H1 (cell line): Measurements from ENCODE around the gene ATP5ME. TPM values are rescaled to one million over a fixed set of nuclear protein-coding genes. Genes with fewer than 3 reads are reported as not detected.
A peak's percentile ranks its signal among the peaks of the same experiment; 100 is the strongest.

Experiments used
- CTCF ChIA-PET: fragments of 300-600 bp; sonication (Branson Sonifier 250); formaldehyde crosslinking; loops from one replicate; lab custom pipeline; 2021; ENCODE audit not compliant: partially characterized antibody; lab: Charles Lee
- POLR2A ChIA-PET: fragments of 300-600 bp; sonication (Branson Sonifier 250); formaldehyde crosslinking; loops from one replicate; lab custom pipeline; 2021; ENCODE audit warnings: inconsistent platforms; ENCODE audit not compliant: partially characterized antibody; lab: Charles Lee
- DNase-seq, 2 experiments: peaks; one replicate each; pipeline versions ENCODE4 v3.0.0 to v3.0.0-alpha.2; 2010 to 2022; ENCODE audit warnings: low spot score in 2 of 2, low read depth in 1 of 2, mixed read lengths in 1 of 2
- FAIRE-seq: peaks from 2 replicates; lab custom pipeline; 2011; peaks lifted over from hg19 to GRCh38; lab: Jason Lieb, UNC
- H2AFZ ChIP-seq: 2 replicates; pipeline ENCODE4 v1.8.1; 2012; ENCODE audit warnings: low read length, inconsistent platforms
- H2AK5ac ChIP-seq: 2 replicates; pipeline ENCODE4 v1.6.1; 2013; ENCODE audit warnings: low read depth, low read length
- H2BK120ac ChIP-seq: replicated peaks from 2 replicates; pipeline ENCODE3; 2013; ENCODE audit warnings: low read depth, low read length, inconsistent platforms
- H2BK12ac ChIP-seq: 2 replicates; pipeline ENCODE4 v1.6.1; 2013; ENCODE audit warnings: low read depth, low read length
- H2BK15ac ChIP-seq: 2 replicates; pipeline ENCODE4 v1.6.1; 2013; ENCODE audit warnings: low read length
- H2BK20ac ChIP-seq: 2 replicates; pipeline ENCODE4 v1.6.1; 2013; ENCODE audit warnings: low read length
- H2BK5ac ChIP-seq: 2 replicates; pipeline ENCODE4 v1.6.1; 2013; ENCODE audit warnings: low read depth, low read length
- H3K14ac ChIP-seq: 2 replicates; pipeline ENCODE4 v1.6.1; 2013; ENCODE audit warnings: inconsistent platforms; ENCODE audit not compliant: insufficient read length
- H3K18ac ChIP-seq: 2 replicates; pipeline ENCODE4 v1.6.1; 2013; ENCODE audit warnings: low read length; ENCODE audit errors: extremely low read depth
- H3K23ac ChIP-seq: 2 replicates; pipeline ENCODE4 v1.6.1; 2013; ENCODE audit warnings: inconsistent platforms; ENCODE audit not compliant: insufficient read length
- H3K23me2 ChIP-seq: 2 replicates; pipeline ENCODE4 v1.6.1; 2013; ENCODE audit warnings: low read depth, low read length
- H3K27ac ChIP-seq: 2 replicates; pipeline ENCODE4 v1.6.1; 2011; ENCODE audit warnings: low read depth, low read length, inconsistent platforms
- H3K27me3 ChIP-seq, 4 experiments: replicated peaks in 1 of 4; 1 replicate in 1 of 4; 2 replicates in 3 of 4; pipeline versions ENCODE4 v1.6.1 to v1.8.1; 2011 to 2013; ENCODE audit warnings: low read length in 3 of 4, mild to moderate bottlenecking in 3 of 4, inconsistent platforms in 2 of 4, mixed read lengths in 2 of 4, moderate library complexity in 1 of 4; ENCODE audit not compliant: control insufficient read depth in 3 of 4, insufficient read depth in 3 of 4; ENCODE audit errors: extremely low read depth in 1 of 4
- H3K36me3 ChIP-seq, 4 experiments: 2 replicates each; pipeline versions ENCODE4 v1.6.1 to v1.8.1; 2011 to 2013; ENCODE audit warnings: mild to moderate bottlenecking in 4 of 4, low read length in 3 of 4, moderate library complexity in 2 of 4, control low read depth in 1 of 4, inconsistent platforms in 1 of 4; ENCODE audit not compliant: insufficient read depth in 4 of 4, control insufficient read depth in 2 of 4
- H3K4ac ChIP-seq: replicated peaks from 2 replicates; pipeline ENCODE3; 2013; ENCODE audit warnings: low read length, low read depth, mixed read lengths, inconsistent platforms; ENCODE audit not compliant: insufficient read length
- H3K4me1 ChIP-seq, 4 experiments: replicated peaks in 1 of 4; 1 replicate in 1 of 4; 2 replicates in 3 of 4; pipeline versions ENCODE4 v1.6.1 to v1.8.1; 2011 to 2013; ENCODE audit warnings: low read length in 3 of 4, inconsistent platforms in 2 of 4, mixed read lengths in 1 of 4; ENCODE audit not compliant: insufficient read depth in 4 of 4, control insufficient read depth in 3 of 4
- H3K4me2 ChIP-seq, 2 experiments: 2 replicates each; pipeline versions ENCODE4 v1.6.1 to v1.8.1; 2011 to 2013; ENCODE audit warnings: low read depth in 2 of 2, low read length in 2 of 2, control low read depth in 1 of 2, inconsistent platforms in 1 of 2, mild to moderate bottlenecking in 1 of 2; ENCODE audit not compliant: insufficient read depth in 1 of 2
- H3K4me3 ChIP-seq, 4 experiments: fragments of 200-600, 300-600 bp in 1 of 4; sonication (generic), shearing (Covaris generic), sonication (Bioruptor Twin) in 1 of 4; 2 replicates each; pipeline versions ENCODE4 v1.5.1 to v1.8.1; 2011 to 2016; ENCODE audit warnings: low read length in 4 of 4, low read depth in 3 of 4, control low read depth in 2 of 4, inconsistent platforms in 2 of 4, mild to moderate bottlenecking in 2 of 4, mixed read lengths in 1 of 4, moderate library complexity in 1 of 4; ENCODE audit not compliant: insufficient read depth in 2 of 4; ENCODE audit errors: extremely low read depth in 1 of 4
- H3K56ac ChIP-seq: replicated peaks from 2 replicates; pipeline ENCODE3; 2013; ENCODE audit warnings: low read depth, mild to moderate bottlenecking, mixed read lengths, low read length, inconsistent platforms; ENCODE audit not compliant: insufficient read length
- H3K79me1 ChIP-seq: 2 replicates; pipeline ENCODE4 v1.6.1; 2013; ENCODE audit warnings: low read depth, low read length, control low read depth
- H3K79me2 ChIP-seq, 2 experiments: 2 replicates each; pipeline versions ENCODE4 v1.6.1 to v1.8.1; 2012 to 2013; ENCODE audit warnings: low read length in 2 of 2, mild to moderate bottlenecking in 2 of 2, inconsistent platforms in 1 of 2; ENCODE audit not compliant: insufficient read depth in 2 of 2, control insufficient read depth in 1 of 2
- H3K9ac ChIP-seq, 4 experiments: replicated peaks in 1 of 4; 1 replicate in 1 of 4; 2 replicates in 3 of 4; pipeline versions ENCODE4 v1.6.1 to v1.8.1; 2011 to 2013; ENCODE audit warnings: low read depth in 3 of 4, low read length in 3 of 4, control low read depth in 2 of 4, mild to moderate bottlenecking in 2 of 4, moderate library complexity in 2 of 4, inconsistent platforms in 1 of 4; ENCODE audit errors: extremely low read depth in 1 of 4
- H3K9me3 ChIP-seq, 2 experiments: 2 replicates each; pipeline versions ENCODE4 v1.6.1 to v1.8.1; 2012 to 2013; ENCODE audit warnings: mild to moderate bottlenecking in 2 of 2, moderate library complexity in 2 of 2, control low read depth in 1 of 2, inconsistent platforms in 1 of 2, low read depth in 1 of 2, low read length in 1 of 2, mixed read lengths in 1 of 2; ENCODE audit not compliant: insufficient read depth in 2 of 2
- H4K20me1 ChIP-seq, 2 experiments: replicated peaks in 1 of 2; 2 replicates each; pipeline versions ENCODE3 to v1.8.1; 2011 to 2013; ENCODE audit warnings: inconsistent platforms in 2 of 2, low read length in 2 of 2, mild to moderate bottlenecking in 1 of 2; ENCODE audit not compliant: insufficient read depth in 2 of 2, control insufficient read depth in 1 of 2
- H4K5ac ChIP-seq: 2 replicates; pipeline ENCODE4 v1.6.1; 2013; ENCODE audit warnings: low read length, low read depth, mixed read lengths, inconsistent platforms; ENCODE audit not compliant: insufficient read length
- H4K8ac ChIP-seq: 2 replicates; pipeline ENCODE4 v1.8.0; 2013; ENCODE audit warnings: mild to moderate bottlenecking, moderate library complexity, low read length, inconsistent platforms; ENCODE audit not compliant: insufficient read depth; ENCODE audit errors: extremely low read depth
- H4K91ac ChIP-seq: replicated peaks from 2 replicates; pipeline ENCODE3; 2013; ENCODE audit warnings: low read length, mixed read lengths, inconsistent platforms; ENCODE audit not compliant: insufficient read length
- RAD21 ChIP-seq, 2 experiments: IDR thresholded peaks in 1 of 2; conservative IDR thresholded peaks in 1 of 2; 2 replicates each; pipeline ENCODE4 v1.6.1; 2011; ENCODE audit warnings: low read depth in 2 of 2, low read length in 2 of 2, improper control_type of control experiment in 1 of 2, inconsistent platforms in 1 of 2, mild to moderate bottlenecking in 1 of 2, moderate library complexity in 1 of 2
- WGBS, 2 experiments: shearing (Covaris generic) in 1 of 2; methylation state at CpG; one replicate each; pipeline versions ENCODE4 v1.1.6 to v1.1.7; 2013 to 2015; ENCODE audit warnings: low lambda C conversion rate in 2 of 2, mixed read lengths in 2 of 2, inconsistent platforms in 1 of 2, low coverage in 1 of 2, missing lambda C conversion rate in 1 of 2; ENCODE audit not compliant: insufficient replicate concordance in 2 of 2, insufficient coverage in 1 of 2, insufficient read length in 1 of 2; ENCODE audit errors: extremely low coverage in 1 of 2, missing lambda C conversion rate in 1 of 2; 5-methylcytosine and 5-hydroxymethylcytosine counted together
- polyA plus RNA-seq, 7 experiments: library from polyadenylated mRNA; depleted of rRNA in 3 of 7; stranded (reverse) in 5 of 7; unstranded in 2 of 7; fragments of >200 nt in 5 of 7; fragments of 200-250 nt in 2 of 7; gene quantifications; 1 replicate in 5 of 7; 2 replicates in 1 of 7; 4 replicates in 1 of 7; pipeline versions ENCODE4 v1.2.1 to v1.2.3, GENCODE V29; 2011 to 2013; ENCODE audit warnings: missing spikeins in 2 of 7, mixed read lengths in 2 of 7
- total RNA-seq: library from RNA; stranded (reverse); fragmentation: NEBNext Ultra II Directional; extraction: Animal tissue kit (Norgen Biotek cat#: 25700); gene quantifications from 2 replicates; pipeline ENCODE4 v1.2.1, GENCODE V29; 2021

ATP5ME gene
- total and polyA plus RNA-seq, 2 of the 8 experiments (the other 6 are each of a cell fraction or from before 2014, with no cell fraction given) = 375 to 450 TPM

DNA sequence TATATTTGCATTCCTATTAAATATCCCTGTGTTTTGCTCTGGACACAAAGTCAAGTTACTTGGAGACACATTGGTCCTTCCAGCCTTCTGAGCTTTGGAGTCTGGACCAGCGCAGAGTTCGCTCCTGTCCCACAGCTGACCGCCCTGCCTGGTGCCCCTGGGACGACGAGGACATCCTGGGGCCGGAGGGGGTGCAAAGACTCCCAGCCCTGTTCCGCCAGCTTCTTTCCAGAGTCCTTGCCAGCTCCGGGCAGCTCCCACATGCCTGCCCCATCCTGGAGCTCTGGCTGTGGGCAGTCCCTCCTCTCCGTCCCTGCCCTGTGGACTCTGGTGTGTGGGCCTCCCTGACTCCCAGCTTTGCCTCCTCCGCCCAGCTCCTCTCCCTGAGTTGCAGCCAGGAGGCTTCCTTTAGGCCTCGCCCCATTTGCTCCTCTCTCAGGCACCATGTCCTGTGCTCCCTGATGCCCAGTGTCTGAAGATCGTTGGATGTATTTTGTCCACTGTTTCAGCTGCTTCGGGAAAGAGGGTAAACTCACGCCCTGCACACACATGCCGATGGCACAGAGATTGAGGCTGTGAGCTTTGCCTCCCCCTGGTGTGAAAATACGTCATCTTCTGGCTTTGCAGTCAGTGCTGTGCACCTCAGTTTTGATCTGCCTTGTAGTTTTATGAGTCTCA is 26.6 kb upstream of the ATP5ME start:
- H2BK120ac ChIP-seq = no peak overlapping the region
- WGBS, 2 experiments = 89% methylated on average over 16 of the region's 16 CpGs; no CpG with 5 or more reads in 1 of the 2 experiments
- no peak for DNase-seq
- no peak overlapping the region for H2BK20ac ChIP-seq
- H3K27me3 ChIP-seq = peaks cover 0 to 5% (median 3%) of the 10 kb centered on the region in 4 experiments; a peak in 3 of 7 replicates
- H4K20me1 ChIP-seq = peaks cover 0 to 3% of the 10 kb centered on the region in 2 experiments
- no peak overlapping the region for H3K4ac ChIP-seq
- no peak overlapping the region for H3K4me2 ChIP-seq
- no peaks in the 10 kb centered on the region for H3K36me3 ChIP-seq
- no peak overlapping the region for H3K56ac ChIP-seq
- no peak overlapping the region for H4K8ac ChIP-seq
- peaks cover 7% of the 10 kb centered on the region; the same call in 1 of the 2 replicates for H3K23me2 ChIP-seq
- H2AK5ac ChIP-seq = 0 out of 2 replicates have a peak overlapping the region, but pooled peaks have one; percentile 25
- no peak overlapping the region for H4K91ac ChIP-seq
- no peaks in the 10 kb centered on the region for H3K9me3 ChIP-seq
- no peaks in the 10 kb centered on the region for H3K79me1 ChIP-seq
- no peak overlapping the region for H2BK12ac ChIP-seq
- no peaks in the 10 kb centered on the region for H3K79me2 ChIP-seq
- peak overlapping the region; percentile 31; the same call in 1 of the 2 replicates for H2BK15ac ChIP-seq
- peak overlapping the region in 1 of 4 experiments; percentile 4; a peak in 1 of 7 replicates for H3K9ac ChIP-seq
- H3K23ac ChIP-seq = no peak overlapping the region
- no peak overlapping the region for H3K14ac ChIP-seq
- ChIA-PET CTCF (interaction anchor here (0.7 to 5.2 kb wide), 12 partner anchors 10 to 100 kb away, joined by 3 to 65 read pairs (median 4); no protein-coding TSS in a partner anchor), POLR2A (interaction anchor here (0.7 to 2.8 kb wide), 6 partner anchors 10 to 26 kb away, joined by 3 to 12 read pairs (median 6); partner anchors contain the start of genes ATP5ME, MYL5 and SLC49A3)
- H2AFZ ChIP-seq = no peak overlapping the region
- no peak overlapping the region for H4K5ac ChIP-seq
- H3K4me3 ChIP-seq = no peak overlapping the region
- no peak overlapping the region; the same call in 1 of the 2 replicates for H3K18ac ChIP-seq
- no peak overlapping the region for H2BK5ac ChIP-seq
- no peak overlapping the region for H3K27ac ChIP-seq
- H3K4me1 ChIP-seq = peaks cover 0 to 4% (median under 1%) of the 10 kb centered on the region in 4 experiments; a peak in 4 of 7 replicates
- FAIRE-seq = no peak
- TF ChIP-seq RAD21 (IDR thresholded peaks at IDR 0.05 in 1 of 2, conservative IDR thresholded peaks at IDR 0.05 in 1 of 2; ENCODE audit: low read depth in 2 of 2, low read length in 2 of 2) = peak; percentile 24 to 45; a peak in 3 of 4 replicates
